Gastrocnemius medialis (tissue), 4 donors: Measurements from ENCODE around the gene EYA3.

Experiments used
- POLR2A ChIP-seq, 2 donors: fragments of 450-650 bp; IDR thresholded peaks; one replicate each; pipeline ENCODE4 v1.6.1; 2017; ENCODE audit warnings: antibody characterized with exemption in 2 of 2, mild to moderate bottlenecking in 2 of 2, moderate library complexity in 2 of 2
- TF ChIP-seq, protein P1 (sequence below), 5 experiments: fragments of 450-650 bp in 3 of 5; fragments of 200-600 bp in 2 of 5; sonication (generic) in 2 of 5; IDR thresholded peaks in 4 of 5; conservative IDR thresholded peaks in 1 of 5; 1 replicate in 4 of 5; 2 replicates in 1 of 5; pipeline ENCODE4 v1.5.1; 2016 to 2019; ENCODE audit warnings: antibody characterized with exemption in 5 of 5, mild to moderate bottlenecking in 3 of 5, moderate library complexity in 3 of 5

DNA sequence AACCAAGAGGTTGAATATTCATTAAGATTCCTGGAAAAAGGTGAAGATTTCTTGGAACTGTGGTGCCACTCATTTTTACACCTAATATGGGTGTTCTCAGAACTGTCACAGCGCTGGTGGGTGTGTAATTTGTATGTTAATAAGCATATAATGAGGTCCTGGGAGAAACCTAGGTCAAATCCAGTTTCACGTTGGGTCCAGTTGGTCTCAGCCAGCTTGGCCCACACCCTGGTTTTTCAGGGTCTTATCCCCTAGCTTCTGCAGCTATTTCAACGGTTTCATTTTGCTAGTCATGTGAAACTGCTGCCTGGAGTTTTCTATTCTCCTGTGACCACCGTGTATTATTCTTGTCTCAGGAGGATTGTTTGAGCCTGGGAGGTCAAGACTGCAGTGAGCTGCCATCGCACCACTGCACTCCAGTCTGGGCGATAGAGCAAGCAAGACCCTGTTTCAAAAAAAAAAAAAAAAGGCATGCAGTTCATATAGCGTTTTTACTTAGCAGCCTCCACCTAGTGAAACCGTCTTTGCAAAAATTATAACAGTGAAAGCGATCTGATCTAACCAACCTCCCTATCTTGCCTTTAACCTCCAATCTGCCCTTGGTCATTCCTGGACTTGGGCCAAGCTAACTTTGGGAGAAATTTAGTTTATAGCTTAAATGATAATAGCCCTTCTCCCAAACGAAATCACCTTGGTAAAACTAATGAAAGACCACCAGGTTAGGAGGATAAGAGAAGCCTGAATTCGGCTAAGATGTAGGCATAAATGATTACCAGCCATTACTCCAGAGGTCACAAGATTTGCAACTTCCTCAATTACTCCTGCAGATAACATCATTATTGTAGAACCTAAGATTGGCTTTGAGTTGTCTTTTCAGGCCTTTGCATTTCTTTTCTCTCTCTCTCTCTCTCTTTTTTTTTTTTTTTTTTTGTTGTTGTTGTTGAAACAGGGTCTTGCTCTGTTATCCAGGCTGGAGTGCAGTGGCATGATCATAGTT lies 44.1 kb upstream of the EYA3 start:
- no peak for TF ChIP-seq POLR2A (IDR thresholded peaks at IDR 0.05)
- TF ChIP-seq, protein P1, sequence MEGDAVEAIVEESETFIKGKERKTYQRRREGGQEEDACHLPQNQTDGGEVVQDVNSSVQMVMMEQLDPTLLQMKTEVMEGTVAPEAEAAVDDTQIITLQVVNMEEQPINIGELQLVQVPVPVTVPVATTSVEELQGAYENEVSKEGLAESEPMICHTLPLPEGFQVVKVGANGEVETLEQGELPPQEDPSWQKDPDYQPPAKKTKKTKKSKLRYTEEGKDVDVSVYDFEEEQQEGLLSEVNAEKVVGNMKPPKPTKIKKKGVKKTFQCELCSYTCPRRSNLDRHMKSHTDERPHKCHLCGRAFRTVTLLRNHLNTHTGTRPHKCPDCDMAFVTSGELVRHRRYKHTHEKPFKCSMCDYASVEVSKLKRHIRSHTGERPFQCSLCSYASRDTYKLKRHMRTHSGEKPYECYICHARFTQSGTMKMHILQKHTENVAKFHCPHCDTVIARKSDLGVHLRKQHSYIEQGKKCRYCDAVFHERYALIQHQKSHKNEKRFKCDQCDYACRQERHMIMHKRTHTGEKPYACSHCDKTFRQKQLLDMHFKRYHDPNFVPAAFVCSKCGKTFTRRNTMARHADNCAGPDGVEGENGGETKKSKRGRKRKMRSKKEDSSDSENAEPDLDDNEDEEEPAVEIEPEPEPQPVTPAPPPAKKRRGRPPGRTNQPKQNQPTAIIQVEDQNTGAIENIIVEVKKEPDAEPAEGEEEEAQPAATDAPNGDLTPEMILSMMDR (IDR thresholded peaks at IDR 0.05 in 4 of 5, conservative IDR thresholded peaks at IDR 0.05 in 1 of 5): no peak
